Neural progenitor cell (in vitro differentiated cells): Measurements from ENCODE around the gene UNC13D. TPM values are rescaled to one million over a fixed set of nuclear protein-coding genes. Genes with fewer than 3 reads are reported as not detected.

Experiments used
- DNase-seq: peaks from one replicate; pipeline ENCODE4 v3.0.0-alpha.2; 2016; ENCODE audit warnings: low spot score
- H2AFZ ChIP-seq: fragments of 200-600 bp; sonication (generic); replicated peaks from 2 replicates; pipeline ENCODE4 v1.6.1; 2016; ENCODE audit warnings: antibody characterized with exemption
- H3F3A ChIP-seq: fragments of 200-600 bp; sonication (generic); 2 replicates; pipeline ENCODE4 v1.6.1; 2016; ENCODE audit warnings: antibody characterized with exemption, low read depth
- H3K27ac ChIP-seq: fragments of 200-600 bp; sonication (generic); 2 replicates; pipeline ENCODE4 v1.5.1; 2016; ENCODE audit warnings: mild to moderate bottlenecking
- H3K27me3 ChIP-seq: fragments of 200-600 bp; sonication (generic); 2 replicates; pipeline ENCODE4 v1.6.1; 2016; ENCODE audit warnings: mild to moderate bottlenecking, moderate library complexity
- H3K36me3 ChIP-seq: fragments of 200-600 bp; sonication (generic); 2 replicates; pipeline ENCODE4 v1.5.1; 2016
- H3K4me1 ChIP-seq: fragments of 200-600 bp; sonication (generic); 2 replicates; pipeline ENCODE4 v1.6.1; 2016; ENCODE audit warnings: mixed run types
- H3K4me2 ChIP-seq: fragments of 200-600 bp; sonication (generic); 2 replicates; pipeline ENCODE4 v1.6.1; 2016
- H3K4me3 ChIP-seq: fragments of 200-600 bp; sonication (generic); 2 replicates; pipeline ENCODE4 v1.5.1; 2016
- H3K79me2 ChIP-seq: fragments of 200-600 bp; sonication (generic); 2 replicates; pipeline ENCODE4 v1.6.1; 2016; ENCODE audit warnings: low read depth
- H3K9ac ChIP-seq: fragments of 200-600 bp; sonication (generic); 2 replicates; pipeline ENCODE4 v1.6.1; 2016
- H3K9me3 ChIP-seq: fragments of 200-600 bp; sonication (generic); 2 replicates; pipeline ENCODE4 v1.5.1; 2016; ENCODE audit warnings: low read depth
- H4K20me1 ChIP-seq: fragments of 200-600 bp; sonication (generic); 2 replicates; pipeline ENCODE4 v1.6.1; 2016; ENCODE audit warnings: low read depth
- H3K27ac Mint-ChIP-seq: 3 replicates; pipeline ENCODE4 v1.8.0; 2021; ENCODE audit warnings: mixed read lengths
- H3K27me3 Mint-ChIP-seq: 2 replicates; pipeline ENCODE4 v1.8.0; 2022; ENCODE audit warnings: low read depth, mild to moderate bottlenecking, inconsistent platforms, moderate library complexity, mixed read lengths; ENCODE audit not compliant: insufficient read depth
- H3K36me3 Mint-ChIP-seq: 3 replicates; pipeline ENCODE4 v1.8.0; 2021; ENCODE audit warnings: mixed read lengths
- H3K4me1 Mint-ChIP-seq: 3 replicates; pipeline ENCODE4 v1.8.0; 2021; ENCODE audit warnings: mixed read lengths
- H3K4me3 Mint-ChIP-seq: 3 replicates; pipeline ENCODE4 v1.8.0; 2021; ENCODE audit warnings: mild to moderate bottlenecking, moderate library complexity, mixed read lengths
- H3K9me3 Mint-ChIP-seq: 3 replicates; pipeline ENCODE4 v1.8.0; 2020; ENCODE audit warnings: mixed read lengths
- EZH2 ChIP-seq: fragments of 200-600 bp; sonication (generic); IDR thresholded peaks from 2 replicates; pipeline ENCODE4 v1.6.1; 2017; ENCODE audit warnings: antibody characterized with exemption, mild to moderate bottlenecking, moderate library complexity
- EZH2phosphoT487 ChIP-seq: fragments of 200-600 bp; sonication (generic); IDR thresholded peaks from 2 replicates; pipeline ENCODE4 v1.6.1; 2017; ENCODE audit warnings: antibody characterized with exemption
- total RNA-seq: library from RNA; depleted of rRNA; stranded (reverse); fragments of >200 nt; gene quantifications from 2 replicates; pipeline ENCODE4 v1.2.3, GENCODE V29; 2015; ENCODE audit warnings: low replicate concordance
- TF ChIP-seq, protein P1 (sequence below): fragments of 200-600 bp; sonication (generic); IDR thresholded peaks from 2 replicates; pipeline ENCODE4 v1.5.1; 2017; ENCODE audit warnings: antibody characterized with exemption, mild to moderate bottlenecking

UNC13D gene
- 0.09 and 0.96 TPM in 2 replicates for total RNA-seq

DNA sequence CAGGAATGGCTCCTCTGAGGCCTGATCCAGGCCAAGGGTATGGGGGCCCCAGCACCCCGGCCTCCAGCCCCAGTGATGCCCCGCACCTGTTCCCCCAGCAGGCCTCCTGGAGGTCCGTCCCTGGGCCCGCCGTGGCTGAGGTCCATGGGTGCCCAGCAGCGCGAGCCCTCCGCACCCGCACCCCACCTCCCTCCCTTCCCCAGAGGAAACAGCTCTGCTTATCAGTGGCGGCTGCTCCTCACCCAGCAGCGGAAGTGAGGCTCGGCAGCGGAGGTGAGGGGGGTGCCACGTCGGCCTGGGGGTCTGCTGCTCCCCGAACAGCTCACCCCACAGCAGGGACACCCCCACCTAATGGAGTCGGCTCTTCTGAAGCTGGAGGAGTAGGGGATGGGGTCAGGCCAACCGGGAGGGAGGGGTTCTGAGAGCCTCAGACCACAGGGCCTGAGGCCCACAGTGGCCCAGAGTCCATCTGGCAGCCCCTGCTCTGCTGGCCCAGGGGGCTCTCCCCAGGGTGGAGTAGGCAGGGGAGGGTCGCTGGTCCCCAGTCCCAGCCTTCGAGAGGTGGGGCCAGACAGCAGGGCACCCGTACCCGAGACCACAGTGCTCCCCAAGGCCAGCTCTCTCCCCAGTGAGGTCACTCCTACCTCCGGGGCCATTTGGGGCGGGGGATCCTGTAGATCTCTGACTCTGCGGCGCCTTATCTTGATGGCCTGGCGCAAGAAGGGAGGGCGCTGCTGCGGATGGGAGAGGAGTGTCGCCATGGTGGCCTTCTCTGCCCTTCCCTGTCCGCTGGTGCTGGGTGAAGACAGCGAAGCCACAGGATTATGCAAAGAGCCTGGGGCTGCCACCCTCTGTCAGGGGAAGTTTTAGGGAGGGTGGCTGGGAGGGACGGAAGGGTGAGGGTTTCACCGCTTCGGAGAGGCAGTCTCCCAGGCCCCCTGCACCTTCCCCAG lies at the start of gene UNC13D:
Gene UNC13D, minus strand, starts transcription at position 828 of the 953 bp plus-strand sequence. Its CDS starts 67 bp downstream, at position 761.
- Histone ChIP-seq H3F3A (peaks cover 17% of the 10 kb centered on the region), H3K79me2 (no peaks in the 10 kb centered on the region), H4K20me1 (peaks cover 6% of the 10 kb centered on the region), H3K4me2 (no peak within 1 kb of the TSS), H3K4me1 (no peaks in the 10 kb centered on the region), H2AFZ (no peak within 1 kb of the TSS), H3K36me3 (no peaks in the 10 kb centered on the region), H3K9me3 (no peaks in the 10 kb centered on the region), H3K9ac (no peak within 1 kb of the TSS), H3K27me3 (no peaks in the 10 kb centered on the region), H3K4me3 (no peak within 1 kb of the TSS), H3K27ac (no peak within 1 kb of the TSS)
- Mint-ChIP-seq H3K27me3 (peaks cover 2% of the 10 kb centered on the region), H3K27ac (peak within 1 kb of the TSS; percentile 37), H3K9me3 (no peaks in the 10 kb centered on the region), H3K36me3 (peaks cover 3% of the 10 kb centered on the region), H3K4me3 (no peak within 1 kb of the TSS), H3K4me1 (peaks cover 6% of the 10 kb centered on the region)
- TF ChIP-seq EZH2phosphoT487 (no peak), EZH2 (no peak)
- TF ChIP-seq, protein P1, sequence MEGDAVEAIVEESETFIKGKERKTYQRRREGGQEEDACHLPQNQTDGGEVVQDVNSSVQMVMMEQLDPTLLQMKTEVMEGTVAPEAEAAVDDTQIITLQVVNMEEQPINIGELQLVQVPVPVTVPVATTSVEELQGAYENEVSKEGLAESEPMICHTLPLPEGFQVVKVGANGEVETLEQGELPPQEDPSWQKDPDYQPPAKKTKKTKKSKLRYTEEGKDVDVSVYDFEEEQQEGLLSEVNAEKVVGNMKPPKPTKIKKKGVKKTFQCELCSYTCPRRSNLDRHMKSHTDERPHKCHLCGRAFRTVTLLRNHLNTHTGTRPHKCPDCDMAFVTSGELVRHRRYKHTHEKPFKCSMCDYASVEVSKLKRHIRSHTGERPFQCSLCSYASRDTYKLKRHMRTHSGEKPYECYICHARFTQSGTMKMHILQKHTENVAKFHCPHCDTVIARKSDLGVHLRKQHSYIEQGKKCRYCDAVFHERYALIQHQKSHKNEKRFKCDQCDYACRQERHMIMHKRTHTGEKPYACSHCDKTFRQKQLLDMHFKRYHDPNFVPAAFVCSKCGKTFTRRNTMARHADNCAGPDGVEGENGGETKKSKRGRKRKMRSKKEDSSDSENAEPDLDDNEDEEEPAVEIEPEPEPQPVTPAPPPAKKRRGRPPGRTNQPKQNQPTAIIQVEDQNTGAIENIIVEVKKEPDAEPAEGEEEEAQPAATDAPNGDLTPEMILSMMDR, result no peak
- no peak for DNase-seq

DNA sequence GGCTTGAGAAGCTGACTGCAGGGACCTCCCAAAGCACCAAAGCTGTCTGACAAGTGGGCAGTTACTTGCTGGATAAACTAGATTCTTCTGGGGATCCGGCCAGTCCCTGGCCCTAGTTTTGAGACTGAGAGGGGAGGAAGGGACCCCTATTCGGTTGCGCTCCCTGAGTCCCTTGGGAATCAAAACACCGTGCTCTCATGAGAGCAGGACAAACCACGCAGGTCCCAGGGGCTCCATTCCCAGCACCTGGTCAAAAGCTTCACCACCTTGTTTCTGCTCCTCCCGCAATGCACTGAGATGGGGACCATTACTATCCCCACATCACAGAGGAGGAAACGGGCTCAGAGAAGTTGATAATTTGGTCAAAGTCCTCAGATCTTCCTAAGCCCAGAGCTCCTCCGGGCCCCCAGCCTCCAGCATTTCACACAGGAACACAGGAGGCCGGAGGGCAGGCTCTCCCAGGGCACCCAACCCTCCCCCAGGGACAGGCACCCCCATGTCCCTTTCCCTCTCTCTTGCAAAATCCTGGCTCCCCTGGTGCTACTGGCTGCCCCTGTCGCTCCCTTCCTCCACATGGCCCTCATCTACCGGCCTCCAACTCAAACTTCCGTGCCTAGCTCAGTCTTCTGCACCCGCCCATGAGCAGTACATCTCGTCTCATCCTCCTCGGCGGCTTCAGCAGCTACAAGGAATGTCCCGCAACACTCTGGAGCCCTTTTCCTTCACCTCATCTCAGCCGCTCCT lies 49.3 kb upstream of the UNC13D start:
- Histone ChIP-seq H3K27me3 (no peaks in the 10 kb centered on the region), H4K20me1 (peaks cover 11% of the 10 kb centered on the region), H3K9ac (no peak overlapping the region), H3K4me3 (no peak overlapping the region), H3K36me3 (no peaks in the 10 kb centered on the region), H3K4me2 (no peak overlapping the region), H3K79me2 (peaks cover 26% of the 10 kb centered on the region), H3F3A (peaks cover 14% of the 10 kb centered on the region), H3K27ac (no peak overlapping the region), H3K4me1 (peaks cover 16% of the 10 kb centered on the region), H3K9me3 (no peaks in the 10 kb centered on the region), H2AFZ (no peak overlapping the region)
- Mint-ChIP-seq H3K4me3 (peak overlapping the region; percentile 12), H3K36me3 (peaks cover 8% of the 10 kb centered on the region), H3K27me3 (peaks cover 4% of the 10 kb centered on the region), H3K4me1 (peaks cover 41% of the 10 kb centered on the region), H3K9me3 (no peaks in the 10 kb centered on the region), H3K27ac (peak overlapping the region; percentile 58)
- no peak for TF ChIP-seq EZH2phosphoT487
- TF ChIP-seq, protein P1, result no peak
- no peak for TF ChIP-seq EZH2
- no peak for DNase-seq

DNA sequence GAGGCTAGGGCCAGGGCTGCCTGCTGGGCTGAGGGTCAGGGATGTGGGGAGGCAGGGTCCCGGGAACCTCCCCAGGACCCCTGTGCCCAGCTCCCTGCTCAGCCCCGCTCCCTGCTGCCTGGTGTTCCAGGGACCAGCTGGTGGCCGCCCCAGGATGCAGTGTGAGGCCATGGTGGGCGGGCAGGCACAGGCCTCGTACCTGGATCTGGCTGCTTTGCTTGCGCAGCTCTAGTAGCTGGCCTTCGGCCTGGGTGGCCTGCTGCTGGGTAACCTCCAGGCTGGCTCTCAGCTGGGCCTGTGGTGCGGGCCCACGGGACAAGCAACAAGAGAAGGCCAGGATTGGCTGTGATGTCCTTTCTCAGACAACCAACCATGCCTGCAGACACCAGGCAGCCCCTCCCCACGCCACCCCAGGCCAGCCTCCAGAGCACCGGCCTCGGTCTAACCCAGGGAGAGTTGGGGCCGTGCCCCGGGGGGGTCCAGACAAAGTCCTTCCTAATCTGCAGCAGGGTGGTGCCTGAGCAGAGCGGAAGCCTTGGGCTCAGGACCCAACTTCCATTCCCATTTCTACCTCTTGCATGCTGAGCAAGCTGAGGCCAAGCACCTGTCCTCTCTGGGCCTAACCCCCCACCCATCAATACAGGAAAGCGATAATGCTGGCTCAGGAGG lies 48.5 kb upstream of the UNC13D start:
- Histone ChIP-seq H3K36me3 (no peaks in the 10 kb centered on the region), H3K9ac (no peak overlapping the region)
- H3K9me3 Mint-ChIP-seq, result no peaks in the 10 kb centered on the region

More for the DNA sequence above, 48.5 kb upstream of the UNC13D start:
- Histone ChIP-seq H4K20me1 (peaks cover 11% of the 10 kb centered on the region), H2AFZ (no peak overlapping the region), H3K27me3 (no peaks in the 10 kb centered on the region), H3K4me2 (no peak overlapping the region), H3K9me3 (no peaks in the 10 kb centered on the region), H3K27ac (no peak overlapping the region), H3K79me2 (peaks cover 26% of the 10 kb centered on the region), H3F3A (peaks cover 7% of the 10 kb centered on the region), H3K4me1 (peaks cover 16% of the 10 kb centered on the region), H3K4me3 (no peak overlapping the region)
- Mint-ChIP-seq H3K27me3 (peaks cover 7% of the 10 kb centered on the region), H3K4me3 (no peak overlapping the region), H3K4me1 (peaks cover 40% of the 10 kb centered on the region), H3K36me3 (peaks cover 8% of the 10 kb centered on the region), H3K27ac (no peak overlapping the region)
- TF ChIP-seq EZH2 (no peak), EZH2phosphoT487 (no peak)
- TF ChIP-seq, protein P1, result no peak
- no peak for DNase-seq
